ENCODE measurements around the gene EPHA5. TPM values are rescaled to one million over a fixed set of nuclear protein-coding genes. Genes with fewer than 3 reads are reported as not detected.

The EPHA5 gene
- total and polyA plus RNA-seq, 3 experiments from 2014 or later = not detected

GRCh38 chr4:65302145-65302544 is 368.1 kb downstream of the EPHA5 start:
- H3K4me3 Mint-ChIP-seq = no peak overlapping the region
- Histone ChIP-seq H3K4me1 (ENCODE audit: insufficient read depth, low read length) (no peaks in the 10 kb centered on the region), H3K36me3 (ENCODE audit: insufficient read depth, low read length) (no peaks in the 10 kb centered on the region), H3K27me3 (ENCODE audit: insufficient read depth, low read length, poor library complexity, severe bottlenecking) (no peaks in the 10 kb centered on the region), H3K4me3 (ENCODE audit: low read length) (no peak overlapping the region), H3K9me3 (ENCODE audit: low read length) (no peaks in the 10 kb centered on the region), H3K27ac (ENCODE audit: low read depth, low read length) (no peak overlapping the region)
- H3K27ac Mint-ChIP-seq = no peak overlapping the region
- no peaks in the 10 kb centered on the region for H3K4me1 Mint-ChIP-seq
- no peaks in the 10 kb centered on the region for H3K27me3 Mint-ChIP-seq
- POLR2A ChIA-PET = no interaction called here
- peaks cover 4 to 18% (median 12%) of the 10 kb centered on the region in 5 donors for H3K9me3 Mint-ChIP-seq
- DNase-seq = no peak
- H3K36me3 Mint-ChIP-seq = no peaks in the 10 kb centered on the region
- CTCF ChIA-PET = no interaction called here

DNA sequence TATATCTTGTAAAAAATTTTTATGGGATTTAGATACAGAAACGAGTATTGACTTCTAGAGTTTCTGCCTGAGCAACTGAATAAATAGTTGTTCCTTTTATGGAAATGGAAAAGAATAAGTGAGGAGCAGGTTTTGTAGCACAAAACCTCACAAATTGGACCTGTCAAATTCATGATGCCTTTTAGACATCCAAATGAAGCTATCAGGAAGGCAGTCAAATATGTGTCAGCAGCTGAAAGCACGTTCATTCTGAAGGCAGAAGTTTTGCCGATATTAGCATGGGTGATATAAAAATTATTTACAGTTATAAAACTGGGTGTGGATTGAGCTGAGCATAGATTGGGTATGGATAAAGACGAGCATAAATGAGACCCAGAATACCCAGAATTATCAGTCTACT is 374.0 kb downstream of the EPHA5 start:
- no peak overlapping the region for H3K4me3 Mint-ChIP-seq
- no peaks in the 10 kb centered on the region for H3K27me3 ChIP-seq (ENCODE audit: insufficient read depth, low read length, poor library complexity, severe bottlenecking)
- DNase-seq = no peak
- no peaks in the 10 kb centered on the region for H3K36me3 ChIP-seq (ENCODE audit: insufficient read depth, low read length)
- H3K27ac ChIP-seq (ENCODE audit: low read depth, low read length) = no peak overlapping the region
- H3K36me3 Mint-ChIP-seq = no peaks in the 10 kb centered on the region
- no peak overlapping the region for H3K27ac Mint-ChIP-seq
- ChIA-PET CTCF (no interaction called here), POLR2A (no interaction called here)
- no peak overlapping the region for H3K4me3 ChIP-seq (ENCODE audit: low read length)
- H3K4me1 ChIP-seq (ENCODE audit: insufficient read depth, low read length) = no peaks in the 10 kb centered on the region
- H3K9me3 ChIP-seq (ENCODE audit: low read length) = no peaks in the 10 kb centered on the region
- H3K27me3 Mint-ChIP-seq = no peaks in the 10 kb centered on the region
- H3K4me1 Mint-ChIP-seq = no peaks in the 10 kb centered on the region
- H3K9me3 Mint-ChIP-seq = peaks cover 3 to 28% (median 6%) of the 10 kb centered on the region in 5 donors

DNA sequence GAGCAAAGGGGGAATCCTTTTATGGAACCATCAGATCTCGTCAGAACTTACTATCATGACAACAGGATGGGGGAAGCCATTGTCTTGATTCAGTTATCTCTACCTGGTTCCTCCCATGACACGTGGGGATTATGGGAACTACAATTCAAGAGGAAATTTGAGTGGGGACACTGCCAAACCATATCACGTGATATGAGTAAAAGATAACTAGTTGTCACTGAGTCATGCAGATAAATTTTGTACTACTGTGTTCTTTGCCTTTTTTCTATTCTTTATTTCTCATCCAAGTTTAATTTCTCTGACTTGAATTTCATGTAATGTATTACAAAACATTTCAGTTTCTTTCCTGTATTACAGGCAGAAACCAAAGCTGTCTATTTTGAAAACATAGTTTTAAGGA is 383.2 kb downstream of the EPHA5 start:
- H3K4me3 Mint-ChIP-seq = no peak overlapping the region
- Histone ChIP-seq H3K36me3 (ENCODE audit: insufficient read depth, low read length) (no peaks in the 10 kb centered on the region), H3K4me3 (ENCODE audit: low read length) (no peak overlapping the region), H3K9me3 (ENCODE audit: low read length) (no peaks in the 10 kb centered on the region), H3K27me3 (ENCODE audit: insufficient read depth, low read length, poor library complexity, severe bottlenecking) (no peaks in the 10 kb centered on the region), H3K4me1 (ENCODE audit: insufficient read depth, low read length) (no peaks in the 10 kb centered on the region), H3K27ac (ENCODE audit: low read depth, low read length) (no peak overlapping the region)
- no peak overlapping the region for H3K27ac Mint-ChIP-seq
- CTCF ChIA-PET = no interaction called here
- H3K36me3 Mint-ChIP-seq = no peaks in the 10 kb centered on the region
- no peak for DNase-seq
- no peaks in the 10 kb centered on the region for H3K4me1 Mint-ChIP-seq
- POLR2A ChIA-PET = no interaction called here
- peaks cover 2 to 34% (median 4%) of the 10 kb centered on the region in 5 donors for H3K9me3 Mint-ChIP-seq
- H3K27me3 Mint-ChIP-seq = no peaks in the 10 kb centered on the region

All from CD8-positive, alpha-beta memory T cell (primary cell).